GM12873 (cell line): ENCODE measurements around the gene HES4.

Source experiments
- CTCF ChIP-seq: IDR thresholded peaks from 2 replicates; pipeline ENCODE4 v1.5.1; 2012; ENCODE audit warnings: low read depth, mild to moderate bottlenecking, moderate library complexity, low read length, control low read depth; ENCODE audit not compliant: insufficient read depth; ENCODE audit errors: missing control alignments

The HES4 gene

DNA sequence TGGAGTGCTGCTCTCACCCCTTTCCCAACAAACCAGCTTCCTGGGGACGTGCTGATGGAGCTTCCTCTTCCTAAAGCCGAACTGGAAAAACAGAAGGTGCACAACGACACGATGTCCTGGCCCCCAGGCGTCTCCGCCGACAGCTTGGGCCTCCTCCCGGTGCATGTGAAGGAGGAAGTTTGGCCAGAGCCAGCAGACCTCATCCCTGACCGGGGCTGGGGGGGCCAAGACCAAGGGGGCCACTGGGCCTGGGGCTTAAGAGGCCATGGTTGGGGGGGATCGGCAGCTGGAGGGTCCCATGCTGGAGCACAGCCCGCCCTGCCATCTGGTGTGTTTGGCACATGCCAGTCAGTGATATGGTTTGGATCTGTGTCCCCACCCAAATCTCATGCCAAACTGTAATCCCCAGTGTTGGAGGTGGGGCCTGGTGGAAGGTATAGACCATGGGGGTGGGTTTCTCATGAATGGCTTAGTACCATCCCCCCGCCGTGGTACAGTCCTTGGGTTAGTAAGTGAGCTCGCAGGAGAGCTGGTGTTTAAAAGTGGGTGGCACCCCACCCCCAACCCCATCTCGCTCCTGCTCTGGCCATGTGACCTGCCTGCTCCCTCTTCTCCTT, 6.4 kb downstream of the HES4 start:
- no peak for TF ChIP-seq CTCF

DNA sequence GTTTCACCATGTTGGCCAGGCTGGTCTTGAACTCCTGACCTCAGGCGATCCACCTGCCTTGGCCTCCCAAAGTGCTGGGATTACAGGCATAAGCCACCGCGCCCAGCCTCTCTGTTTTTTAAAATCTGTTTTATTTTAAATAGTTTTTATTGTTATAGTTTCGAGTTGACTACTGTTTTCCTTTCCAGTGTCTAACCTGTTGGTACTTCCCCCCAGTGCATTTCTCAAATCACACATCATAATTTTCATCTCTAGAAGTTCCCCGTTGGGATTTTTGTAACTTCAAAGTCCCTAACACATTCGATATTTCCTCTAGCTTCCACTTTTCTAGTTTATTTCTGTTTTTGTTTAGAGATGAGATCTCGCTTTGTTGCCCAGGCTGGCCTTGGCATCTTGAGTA, 7.5 kb downstream of the HES4 start:
- TF ChIP-seq CTCF: no peak

DNA sequence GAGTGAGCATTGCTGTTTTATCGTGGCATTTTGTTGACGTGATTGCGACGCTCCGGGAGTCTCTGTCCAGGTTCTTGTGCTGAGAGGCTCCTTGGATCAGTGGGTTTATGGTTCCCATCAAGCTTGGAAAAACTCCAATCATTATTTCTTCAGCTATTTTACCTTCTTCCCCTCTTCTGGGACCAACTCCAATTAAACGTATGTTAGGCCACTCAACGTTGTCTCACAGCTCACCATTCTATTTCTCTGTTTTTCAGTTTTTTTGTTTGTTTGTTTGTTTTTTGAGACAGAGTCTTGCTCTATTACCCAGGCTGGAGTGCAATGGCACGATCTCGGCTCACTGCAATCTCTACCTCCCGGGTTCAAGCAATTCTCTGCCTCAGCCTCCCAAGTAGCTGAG, 8.0 kb downstream of the HES4 start:
- no peak for TF ChIP-seq CTCF

- TF ChIP-seq CTCF: no peak
Observed at GRCh38 chr1:985126-985525, 14.8 kb downstream of the HES4 start.

- TF ChIP-seq CTCF: no peak
Observed at GRCh38 chr1:984476-984814, 15.5 kb downstream of the HES4 start.

DNA sequence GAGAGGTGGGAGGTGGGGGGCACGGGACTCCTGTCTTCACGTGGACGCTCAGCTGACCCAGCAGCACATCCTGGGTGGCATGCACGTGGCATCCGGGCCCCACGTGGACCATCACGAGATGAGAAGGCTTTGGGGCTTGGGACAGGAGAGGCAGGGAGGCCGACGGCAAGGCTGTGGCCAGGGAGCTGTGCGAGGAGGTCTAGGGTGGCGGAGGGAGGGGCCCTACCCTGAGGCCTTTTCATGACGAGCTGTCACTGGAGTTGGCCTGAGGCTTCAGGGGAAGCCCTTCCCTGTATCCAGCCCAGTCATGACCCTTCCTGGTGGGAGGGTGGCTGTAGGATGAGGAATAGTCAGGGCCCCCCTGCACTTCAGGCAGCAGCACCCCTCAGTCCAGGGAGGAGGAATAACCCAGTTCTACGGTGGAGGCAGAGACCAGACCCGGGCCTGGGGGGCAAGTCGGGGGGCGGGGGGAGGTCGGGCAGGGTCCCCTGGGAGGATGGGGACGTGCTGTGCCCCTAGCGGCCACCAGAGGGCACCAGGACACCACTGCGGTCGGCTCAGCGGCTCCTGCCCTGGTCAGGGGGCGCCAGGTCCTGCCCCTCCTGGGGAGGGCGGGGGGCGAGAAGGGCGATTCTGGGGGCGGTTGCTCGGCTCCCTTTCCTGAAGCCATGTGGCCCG, 16.0 kb downstream of the HES4 start:
- peak; percentile 85 for TF ChIP-seq CTCF

DNA sequence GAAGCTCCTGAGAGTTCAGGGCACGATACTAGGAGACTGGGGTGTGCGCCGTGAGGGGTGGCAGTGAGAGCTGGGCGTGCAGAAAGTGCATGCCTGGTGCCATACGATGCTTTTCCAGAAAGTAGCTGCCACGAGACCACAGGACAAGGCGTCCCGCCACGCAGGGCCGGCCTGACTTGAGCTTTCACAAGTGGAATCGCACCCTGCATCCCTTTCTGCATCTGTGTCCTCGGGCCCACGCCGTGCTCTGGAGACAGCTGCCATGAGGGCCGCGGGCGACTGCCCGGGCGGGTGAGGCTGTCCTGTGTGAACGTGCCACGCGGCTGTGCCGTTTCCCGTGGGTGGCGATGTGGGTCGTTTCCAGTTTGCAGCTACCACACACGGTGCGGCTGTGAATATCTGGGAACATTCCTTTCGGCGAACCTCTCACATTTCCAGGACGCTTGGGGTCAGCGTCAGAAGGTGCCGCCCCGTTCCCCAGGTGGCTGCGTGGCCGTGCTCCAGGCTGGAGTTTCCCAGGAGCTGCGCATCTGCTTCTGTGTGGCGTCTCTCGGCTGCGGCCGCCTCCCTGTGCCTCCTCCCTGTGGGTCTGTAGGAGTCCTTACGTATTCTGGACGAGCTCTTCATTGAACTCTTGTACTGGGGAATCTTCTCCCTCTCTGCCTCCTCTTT, 17.0 kb downstream of the HES4 start:
- no peak for TF ChIP-seq CTCF
